Tongue (tissue), 1 donor: Measurements from ENCODE around the gene NISCH. TPM values are rescaled to one million over a fixed set of nuclear protein-coding genes. Genes with fewer than 3 reads are reported as not detected.

Experiments
- total RNA-seq: library from RNA; depleted of rRNA; stranded (reverse); fragments of >200 nt; gene quantifications from one replicate; pipeline ENCODE4 v1.2.3, GENCODE V29; 2014

NISCH gene
- total RNA-seq, 1 donor from 2014 or later: 82.2 TPM

Other genes starting within 250 kb of the NISCH start
- gene TLR9, start 230.0 kb upstream of the NISCH start, total RNA-seq: not detected
- 34.6 TPM for gene TWF2, start 216.4 kb upstream of the NISCH start, total RNA-seq
- 9.9 TPM for gene PPM1M, start 209.8 kb upstream of the NISCH start, total RNA-seq
- gene WDR82, start 177.0 kb upstream of the NISCH start, total RNA-seq: 95.1 TPM
- gene GLYCTK, start 167.8 kb upstream of the NISCH start, total RNA-seq: 9.2 TPM
- 3.3 TPM for gene DNAH1, start 139.3 kb upstream of the NISCH start, total RNA-seq
- gene BAP1, start 45.6 kb upstream of the NISCH start, total RNA-seq: 55.9 TPM
- gene PHF7, start 44.9 kb upstream of the NISCH start, total RNA-seq: 11.3 TPM
- 14.0 TPM for gene SEMA3G, start 10.5 kb upstream of the NISCH start, total RNA-seq
- 352 TPM for gene TNNC1, start 1.6 kb upstream of the NISCH start, total RNA-seq
- gene STAB1, start 39.7 kb downstream of the NISCH start, total RNA-seq: 56.5 TPM
- gene NT5DC2, start 78.3 kb downstream of the NISCH start, total RNA-seq: 46.8 TPM
- 1.4 TPM for gene UQCC5, start 81.0 kb downstream of the NISCH start, total RNA-seq
- gene PBRM1, start 230.3 kb downstream of the NISCH start, total RNA-seq: 94.3 TPM
- gene GNL3, start 230.4 kb downstream of the NISCH start, total RNA-seq: 121 TPM